NCI-H2227 (cell line): Measurements from ENCODE around the gene INSR.
A peak's percentile ranks its signal among the peaks of the same experiment; 100 is the strongest.

Source experiments
- DNase-seq: peaks from one replicate; lab custom pipeline; 2025; ENCODE audit not compliant: unreplicated experiment; lab: John Stamatoyannopoulos, UW

The INSR gene

GRCh38 chr19:7297742-7298141 lies 3.5 kb upstream of the INSR start:
- DNase-seq, result no peak

- no peak for DNase-seq
These were observed 1.8 kb upstream of the INSR start for GRCh38 chr19:7295912-7296536.

GRCh38 chr19:7294558-7295212 lies 471 bp upstream of the INSR start:
- DNase-seq, result peak; percentile 69

- DNase-seq, result no peak
These were observed 1.1 kb downstream of the INSR start for GRCh38 chr19:7292950-7293761.

- DNase-seq, result no peak
These were observed 1.8 kb downstream of the INSR start for GRCh38 chr19:7292352-7292949.

GRCh38 chr19:7288977-7289376 lies 5.2 kb downstream of the INSR start:
- no peak for DNase-seq

- DNase-seq, result no peak
These were observed 6.1 kb downstream of the INSR start for GRCh38 chr19:7288131-7288530.

- DNase-seq, result no peak
These were observed 6.5 kb downstream of the INSR start for GRCh38 chr19:7287722-7288121.

GRCh38 chr19:7280940-7281666 lies 13.1 kb downstream of the INSR start:
- no peak for DNase-seq

GRCh38 chr19:7272856-7273578 lies 21.2 kb downstream of the INSR start:
- no peak for DNase-seq

GRCh38 chr19:7268705-7269098 lies 25.5 kb downstream of the INSR start:
- DNase-seq, result no peak

GRCh38 chr19:7267792-7268704 lies 26.2 kb downstream of the INSR start:
- no peak for DNase-seq

GRCh38 chr19:7266832-7267231 lies 27.4 kb downstream of the INSR start:
- DNase-seq, result no peak

GRCh38 chr19:7265963-7266362 lies 28.3 kb downstream of the INSR start:
- no peak for DNase-seq

GRCh38 chr19:7264858-7265257 lies 29.4 kb downstream of the INSR start:
- no peak for DNase-seq

- no peak for DNase-seq
These were observed 30.7 kb downstream of the INSR start for GRCh38 chr19:7263521-7263920.

- no peak for DNase-seq
These were observed 31.1 kb downstream of the INSR start for GRCh38 chr19:7263066-7263465.

- no peak for DNase-seq
These were observed 31.7 kb downstream of the INSR start for GRCh38 chr19:7262470-7262869.

GRCh38 chr19:7260161-7260560 lies 34.1 kb downstream of the INSR start:
- DNase-seq, result no peak
